HG03432 (cell line): ENCODE measurements around the gene CGNL1.

Experiments used
- ATAC-seq: cut with Tn5 transposase; IDR thresholded peaks from one replicate; pipeline ENCODE4 v1.9.1; 2021; ENCODE audit warnings: mild to moderate bottlenecking, moderate library complexity; ENCODE audit not compliant: unreplicated experiment

Gene CGNL1

GRCh38 chr15:57486833-57487232 is 110.5 kb downstream of the CGNL1 start:
- no peak for ATAC-seq

DNA sequence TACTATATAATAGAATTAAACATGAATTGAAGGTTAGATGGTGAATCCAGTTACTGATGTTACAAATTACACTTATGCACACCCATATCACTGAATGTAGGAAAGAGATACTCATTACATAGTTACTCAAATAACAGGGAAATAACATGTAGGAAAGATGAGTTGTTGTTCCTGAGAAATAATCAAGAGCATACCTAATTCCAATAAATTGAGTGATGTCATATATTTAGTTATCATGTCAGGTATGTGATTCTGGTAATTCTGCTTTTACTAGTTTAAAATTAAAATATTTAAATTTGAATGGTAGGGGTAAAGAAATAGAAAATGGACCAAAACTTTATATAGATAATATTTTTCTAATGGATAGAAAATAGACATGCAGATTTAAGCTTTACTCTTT is 112.8 kb downstream of the CGNL1 start:
- no peak for ATAC-seq

DNA sequence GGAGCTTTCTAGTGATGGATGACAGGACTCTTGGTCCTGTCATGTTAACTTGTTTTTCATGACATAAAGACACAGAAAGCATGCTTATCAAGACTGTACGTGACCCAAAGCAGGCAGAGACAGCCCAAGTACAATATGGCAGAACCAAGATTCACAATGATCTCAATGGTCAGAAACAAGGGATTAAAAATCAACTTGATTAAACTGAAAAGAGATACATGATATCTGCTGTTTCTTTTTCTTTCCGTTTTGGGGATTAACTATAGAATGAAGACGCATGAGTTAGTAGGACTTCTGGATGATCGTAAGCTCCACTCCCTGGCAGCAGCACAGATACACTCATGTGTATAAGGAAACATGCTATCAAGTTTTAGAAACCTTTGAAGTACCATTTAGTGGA is 117.0 kb downstream of the CGNL1 start:
- ATAC-seq: no peak

DNA sequence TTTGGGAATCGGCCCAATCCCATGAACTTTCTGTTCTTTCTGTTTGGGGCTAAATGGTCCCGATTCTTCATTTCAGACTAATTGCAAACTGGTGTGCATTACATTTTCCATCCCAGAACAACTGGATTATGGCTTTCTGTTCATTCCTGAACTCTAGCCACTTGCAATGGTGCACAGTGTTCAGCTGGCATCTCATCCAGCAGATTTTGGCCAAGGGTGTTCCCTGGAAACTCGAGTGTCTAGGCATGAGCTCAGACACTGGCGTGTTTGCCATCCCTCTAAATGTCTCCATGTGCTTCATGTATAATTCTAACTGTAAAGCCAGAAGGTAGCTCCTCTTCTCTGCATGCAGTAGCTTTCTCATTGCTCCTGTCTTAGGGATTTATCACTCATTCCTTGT is 118.3 kb downstream of the CGNL1 start:
- no peak for ATAC-seq

- no peak for ATAC-seq
Measured at GRCh38 chr15:57495041-57495440, 118.7 kb downstream of the CGNL1 start.

DNA sequence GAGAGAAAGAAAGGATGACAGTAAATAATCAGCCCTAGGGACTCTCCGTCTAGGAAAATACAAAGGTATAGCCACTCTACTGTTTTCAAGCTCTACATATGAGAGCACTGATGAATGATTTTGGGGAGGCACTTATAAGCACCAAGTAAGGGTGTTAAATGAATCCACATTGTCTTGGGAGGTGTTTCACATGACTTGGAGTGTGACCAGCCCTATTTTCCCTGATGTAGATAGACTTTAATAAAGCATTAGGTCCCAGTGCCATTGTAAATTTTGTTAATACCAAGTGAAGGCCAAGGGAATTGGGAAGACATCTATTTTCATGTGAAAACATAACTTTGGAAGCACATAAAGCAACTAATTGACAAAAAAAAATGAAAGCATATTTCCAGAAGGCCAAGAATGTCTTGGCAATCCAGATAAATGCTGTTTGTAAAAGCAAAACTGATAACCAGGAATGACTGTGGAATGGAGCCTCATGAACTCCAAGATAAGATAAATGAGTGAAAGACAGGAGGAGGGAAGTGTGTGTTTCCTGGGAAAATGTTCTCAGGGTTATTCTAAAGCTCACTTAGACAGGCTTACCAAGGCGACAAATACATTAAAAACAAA is 119.4 kb downstream of the CGNL1 start:
- ATAC-seq: no peak

DNA sequence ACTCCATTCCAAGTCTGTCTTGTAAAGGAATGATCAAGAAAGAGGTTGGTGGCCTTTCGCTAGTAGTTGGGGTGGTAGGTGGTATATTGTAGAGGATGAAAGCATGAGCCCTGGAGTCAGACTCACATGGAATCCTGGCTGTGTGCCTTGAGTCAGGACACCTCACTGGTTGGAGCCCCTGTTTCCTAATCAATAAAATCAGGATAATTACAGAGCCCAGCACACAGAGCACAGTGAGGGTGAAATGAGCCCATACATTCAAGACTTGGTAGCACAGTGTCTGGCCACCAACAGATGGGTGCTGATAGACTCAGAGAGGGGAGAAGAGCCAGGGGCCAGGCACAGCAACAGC is 120.3 kb downstream of the CGNL1 start:
- no peak for ATAC-seq

GRCh38 chr15:57496946-57497869 is 120.9 kb downstream of the CGNL1 start:
- ATAC-seq: no peak

- ATAC-seq: no peak
Measured at GRCh38 chr15:57500256-57500655, 124.0 kb downstream of the CGNL1 start.

- ATAC-seq: no peak
Measured at GRCh38 chr15:57500979-57501576, 124.8 kb downstream of the CGNL1 start.

DNA sequence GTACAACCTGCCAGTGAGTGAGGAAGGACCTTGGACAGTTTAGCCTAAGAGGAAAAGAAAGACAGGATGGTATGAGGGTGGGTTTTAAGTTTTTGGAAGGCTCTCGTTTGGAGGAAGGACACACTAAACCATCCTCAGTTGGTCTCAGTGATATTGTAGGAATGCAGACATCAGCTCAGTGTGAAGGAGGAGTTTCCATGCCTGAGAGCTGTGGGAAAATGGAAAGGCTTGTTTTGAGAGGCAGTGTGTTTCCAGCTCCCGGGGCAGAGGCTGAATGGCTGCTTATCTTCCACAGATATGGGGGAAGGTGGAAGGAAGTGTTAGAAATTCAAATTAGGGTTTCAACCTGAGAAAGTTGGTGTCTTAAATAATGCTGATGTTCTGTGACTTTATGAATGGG is 125.8 kb downstream of the CGNL1 start:
- ATAC-seq: no peak

GRCh38 chr15:57503051-57503702 is 126.9 kb downstream of the CGNL1 start:
- ATAC-seq: no peak

- no peak for ATAC-seq
Measured at GRCh38 chr15:57503911-57504598, 127.8 kb downstream of the CGNL1 start.

DNA sequence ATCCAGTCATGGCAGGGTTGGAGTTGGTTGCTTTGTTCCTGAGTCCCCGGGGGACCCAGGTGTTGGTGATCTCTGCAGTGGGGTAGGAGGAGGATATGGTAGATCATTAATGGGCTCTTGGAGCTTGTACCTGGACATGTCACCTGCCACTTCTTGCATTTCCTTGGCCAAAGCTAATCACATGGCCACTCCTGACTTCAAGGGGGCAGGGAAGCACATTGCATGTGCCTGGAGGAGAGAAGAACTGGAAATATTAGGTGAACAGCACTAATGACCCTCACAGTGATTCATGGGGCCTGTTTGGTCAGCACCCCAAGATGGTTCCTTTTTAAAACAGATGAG is 128.3 kb downstream of the CGNL1 start:
- no peak for ATAC-seq

- ATAC-seq: no peak
Measured at GRCh38 chr15:57505056-57505715, 128.9 kb downstream of the CGNL1 start.

GRCh38 chr15:57505949-57506391 is 129.7 kb downstream of the CGNL1 start:
- no peak for ATAC-seq

DNA sequence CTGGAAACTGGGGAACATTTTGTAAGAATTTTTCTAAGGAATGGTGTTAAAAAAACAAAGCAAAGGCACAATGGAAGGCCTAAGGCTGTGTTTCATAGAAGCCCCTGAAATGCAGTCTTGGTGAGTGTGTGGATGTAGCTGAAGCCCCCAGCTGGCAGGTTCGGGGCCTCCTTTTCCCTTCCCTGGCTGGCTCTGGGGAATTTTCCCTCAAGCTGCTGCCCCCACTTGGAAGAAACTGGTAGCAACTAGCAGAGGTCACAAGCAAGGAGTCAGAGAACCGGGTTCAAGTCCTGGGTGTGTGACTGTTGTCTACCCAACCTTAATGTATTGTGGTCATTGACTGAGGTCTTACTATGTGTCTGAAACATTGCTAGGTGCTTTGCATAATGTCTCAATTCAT is 130.1 kb downstream of the CGNL1 start:
- ATAC-seq: no peak

GRCh38 chr15:57507111-57507510 is 130.8 kb downstream of the CGNL1 start:
- ATAC-seq: no peak

GRCh38 chr15:57509126-57509525 is 132.8 kb downstream of the CGNL1 start:
- ATAC-seq: no peak

DNA sequence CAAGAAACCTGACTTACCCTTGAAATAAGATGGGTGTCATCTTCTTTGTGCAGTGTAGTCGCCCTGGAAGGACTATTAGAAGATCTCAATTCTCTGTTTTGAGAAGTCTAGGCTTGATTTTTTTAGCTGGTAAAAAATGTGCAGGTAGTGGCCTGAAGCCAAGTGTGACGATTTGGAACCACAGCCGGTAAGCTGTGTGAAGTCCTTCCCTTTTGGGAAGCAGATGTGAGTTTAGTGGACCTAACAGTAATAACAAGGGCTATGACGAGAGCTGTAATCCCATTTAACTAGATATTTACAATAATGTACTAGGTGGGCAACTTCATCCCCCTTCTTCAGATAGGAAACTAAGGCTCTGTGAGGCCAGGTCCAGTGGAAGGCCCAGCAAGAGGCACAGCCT is 133.7 kb downstream of the CGNL1 start:
- ATAC-seq: no peak

GRCh38 chr15:57510647-57511046 is 134.3 kb downstream of the CGNL1 start:
- no peak for ATAC-seq
